Vagina (tissue), 2 donors: Measurements from ENCODE around the gene KCTD7. TPM values are rescaled to one million over a fixed set of nuclear protein-coding genes. Genes with fewer than 3 reads are reported as not detected.
"Not testable (repeated sequence)": the region's sequence is repeated elsewhere in the genome, so short reads cannot be mapped to it uniquely, and the experiment has no call there.

Source experiments
- DNase-seq, 2 donors: peaks; one replicate each; pipeline ENCODE4 v3.0.0-alpha.2; 2017; ENCODE audit errors: extremely low spot score in 2 of 2
- H3K27ac ChIP-seq: fragments of 200-600 bp; sonication (generic); one replicate; pipeline ENCODE4 v1.5.1; 2019
- H3K27me3 ChIP-seq: fragments of 200-600 bp; sonication (generic); one replicate; pipeline ENCODE4 v1.5.1; 2019
- H3K36me3 ChIP-seq, 2 donors: fragments of 200-600 bp; sonication (generic); one replicate each; pipeline ENCODE4 v1.5.1; 2017 to 2019
- H3K4me1 ChIP-seq: fragments of 200-600 bp; sonication (generic); one replicate; pipeline ENCODE4 v1.5.1; 2019
- H3K4me3 ChIP-seq, 2 donors: fragments of 200-600 bp; sonication (generic); 1 replicate in 1 of 2; 2 replicates in 1 of 2; pipeline ENCODE4 v1.5.1; 2016 to 2019
- H3K9me3 ChIP-seq: fragments of 200-600 bp; sonication (generic); one replicate; pipeline ENCODE4 v1.5.1; 2019
- CTCF ChIP-seq, 3 experiments: fragments of 450-650 bp in 2 of 3; fragments of 200-600 bp in 1 of 3; sonication (generic) in 1 of 3; IDR thresholded peaks; one replicate each; pipeline ENCODE4 v1.5.1; 2017 to 2019; ENCODE audit warnings: antibody characterized with exemption in 3 of 3, mild to moderate bottlenecking in 2 of 3, moderate library complexity in 2 of 3
- POLR2A ChIP-seq, 2 donors: fragments of 450-650 bp; IDR thresholded peaks; one replicate each; pipeline ENCODE4 v1.6.1; 2017; ENCODE audit warnings: antibody characterized with exemption in 2 of 2, mild to moderate bottlenecking in 2 of 2, moderate library complexity in 2 of 2
- POLR2AphosphoS5 ChIP-seq, 2 donors: sonication (generic); formaldehyde crosslinking; IDR thresholded peaks; one replicate each; pipeline ENCODE4 v1.9.0; 2017; ENCODE audit warnings: antibody characterized with exemption in 2 of 2, mild to moderate bottlenecking in 2 of 2, low read depth in 1 of 2; ENCODE audit not compliant: insufficient read depth in 1 of 2
- intact Hi-C: fragments of 100-400 bp; cut with DNase I; formaldehyde crosslinking; loops from one replicate; pipeline ENCODE4 v1.15.1; 2023
- total RNA-seq: library from RNA; depleted of rRNA; stranded (reverse); fragments of >200 nt; gene quantifications from one replicate; pipeline ENCODE4 v1.2.3, GENCODE V29; 2016

KCTD7 gene
- total RNA-seq, 1 donor from 2014 or later = 20.6 TPM

GRCh38 chr7:66604198-66604597 is 24.5 kb upstream of the KCTD7 start:
- Histone ChIP-seq H3K36me3 (no peaks in the 10 kb centered on the region), H3K27ac (no peak overlapping the region), H3K27me3 (no peaks in the 10 kb centered on the region), H3K9me3 (no peaks in the 10 kb centered on the region), H3K4me3 (no peak overlapping the region), H3K4me1 (no peaks in the 10 kb centered on the region)
- intact Hi-C loops = no loop called here
- TF ChIP-seq CTCF (IDR thresholded peaks at IDR 0.05) = no peak
- TF ChIP-seq POLR2AphosphoS5 (IDR thresholded peaks at IDR 0.05; ENCODE audit: insufficient read depth in 1 of 2, low read depth in 1 of 2) = no peak
- TF ChIP-seq POLR2A (IDR thresholded peaks at IDR 0.05) = no peak
- no peak for DNase-seq

GRCh38 chr7:66606540-66607291 is 22.0 kb upstream of the KCTD7 start:
- intact Hi-C loops, H3K4me3 ChIP-seq, H3K27me3 ChIP-seq, H3K27ac ChIP-seq, H3K36me3 ChIP-seq, H3K4me1 ChIP-seq, H3K9me3 ChIP-seq, DNase-seq: not testable (repeated sequence)

- no peak overlapping the region for H3K4me3 ChIP-seq
- intact Hi-C loops = no loop called here
- H3K27ac ChIP-seq = no peak overlapping the region
- H3K27me3 ChIP-seq = no peaks in the 10 kb centered on the region
- no peaks in the 10 kb centered on the region for H3K4me1 ChIP-seq
- DNase-seq = no peak
- no peak for TF ChIP-seq POLR2AphosphoS5 (IDR thresholded peaks at IDR 0.05; ENCODE audit: insufficient read depth in 1 of 2, low read depth in 1 of 2)
- no peak for TF ChIP-seq POLR2A (IDR thresholded peaks at IDR 0.05)
- no peak for TF ChIP-seq CTCF (IDR thresholded peaks at IDR 0.05)
- H3K9me3 ChIP-seq = no peaks in the 10 kb centered on the region
- H3K36me3 ChIP-seq = no peaks in the 10 kb centered on the region
These were observed 19.5 kb upstream of the KCTD7 start for GRCh38 chr7:66609176-66609575.

GRCh38 chr7:66614596-66614995 is 14.1 kb upstream of the KCTD7 start:
- not testable (repeated sequence) for H3K27ac ChIP-seq, H3K4me1 ChIP-seq, H3K4me3 ChIP-seq, DNase-seq, H3K27me3 ChIP-seq, H3K36me3 ChIP-seq, H3K9me3 ChIP-seq
- intact Hi-C loops = loop anchor here (5.0 kb wide), 1 partner anchor 823 kb away; no protein-coding TSS in a partner anchor

- Histone ChIP-seq H3K36me3 (no peaks in the 10 kb centered on the region), H3K27me3 (no peaks in the 10 kb centered on the region), H3K9me3 (no peaks in the 10 kb centered on the region), H3K27ac (no peak overlapping the region), H3K4me1 (no peaks in the 10 kb centered on the region), H3K4me3 (no peak overlapping the region)
- intact Hi-C loops = no loop called here
- DNase-seq = no peak
- TF ChIP-seq CTCF (IDR thresholded peaks at IDR 0.05) (no peak), POLR2AphosphoS5 (IDR thresholded peaks at IDR 0.05; ENCODE audit: insufficient read depth in 1 of 2, low read depth in 1 of 2) (no peak), POLR2A (IDR thresholded peaks at IDR 0.05) (no peak)
These were observed 13.0 kb upstream of the KCTD7 start for GRCh38 chr7:66615699-66616098.

GRCh38 chr7:66617295-66617694 is 11.4 kb upstream of the KCTD7 start:
- intact Hi-C loops = no loop called here
- Histone ChIP-seq H3K4me3 (no peak overlapping the region), H3K4me1 (no peaks in the 10 kb centered on the region), H3K27me3 (no peaks in the 10 kb centered on the region), H3K27ac (no peak overlapping the region), H3K9me3 (no peaks in the 10 kb centered on the region), H3K36me3 (no peaks in the 10 kb centered on the region)
- DNase-seq = no peak
- TF ChIP-seq CTCF (IDR thresholded peaks at IDR 0.05) = no peak
- TF ChIP-seq POLR2A (IDR thresholded peaks at IDR 0.05) = no peak
- no peak for TF ChIP-seq POLR2AphosphoS5 (IDR thresholded peaks at IDR 0.05; ENCODE audit: insufficient read depth in 1 of 2, low read depth in 1 of 2)

GRCh38 chr7:66619341-66619948 is 9.2 kb upstream of the KCTD7 start:
- not testable (repeated sequence) for H3K27ac ChIP-seq

More at GRCh38 chr7:66619341-66619948, 9.2 kb upstream of the KCTD7 start:
- H3K4me3 ChIP-seq, H3K27me3 ChIP-seq, H3K36me3 ChIP-seq, H3K4me1 ChIP-seq, DNase-seq, intact Hi-C loops, H3K9me3 ChIP-seq: not testable (repeated sequence)
